HepG2 (cell line): Measurements from ENCODE around the gene SGTB. TPM values are rescaled to one million over a fixed set of nuclear protein-coding genes. Genes with fewer than 3 reads are reported as not detected.

Experiments
- DNMT1 ChIP-seq: sonication (generic); formaldehyde crosslinking; IDR thresholded peaks from 2 replicates; pipeline ENCODE4 v1.5.1; 2020; ENCODE audit warnings: mild to moderate bottlenecking, missing genetic modification reagents
- ERF ChIP-seq: IDR thresholded peaks from 2 replicates; pipeline ENCODE4 v1.6.1; 2018; ENCODE audit warnings: missing biosample characterization, missing genetic modification reagents
- FOXA1 ChIP-seq, 2 experiments: fragments of 450-650 bp in 1 of 2; sonication (generic) in 1 of 2; formaldehyde crosslinking in 1 of 2; IDR thresholded peaks; 2 replicates each; pipeline versions ENCODE4 v1.4.0 to v1.6.1; 2016 to 2020; ENCODE audit warnings: missing genetic modification reagents in 1 of 2
- FOXK1 ChIP-seq: sonication (generic); formaldehyde crosslinking; IDR thresholded peaks from 2 replicates; pipeline ENCODE4 v1.4.0; 2020; ENCODE audit warnings: low read depth, missing genetic modification reagents, borderline replicate concordance
- GATA4 ChIP-seq: sonication (generic); IDR thresholded peaks from 2 replicates; pipeline ENCODE4 v1.6.1; 2016; ENCODE audit warnings: antibody characterized with exemption, low read depth, borderline replicate concordance
- HMG20B ChIP-seq: conservative IDR thresholded peaks from 2 replicates; pipeline ENCODE4 v1.6.1; 2016; ENCODE audit warnings: missing genetic modification reagents, missing compliant biosample characterization
- HNRNPL ChIP-seq: fragments of 200-400 bp; formaldehyde crosslinking; IDR thresholded peaks from 2 replicates; pipeline ENCODE4 v1.6.1; 2017; ENCODE audit warnings: mild to moderate bottlenecking, low read depth, low read length
- JUNB ChIP-seq: sonication (generic); formaldehyde crosslinking; IDR thresholded peaks from 2 replicates; pipeline ENCODE4 v1.8.0; 2022; ENCODE audit warnings: missing genetic modification reagents, mild to moderate bottlenecking, borderline replicate concordance
- KDM2A ChIP-seq: sonication (generic); formaldehyde crosslinking; IDR thresholded peaks from 2 replicates; pipeline ENCODE4 v1.4.0; 2020; ENCODE audit warnings: low read depth, missing genetic modification reagents, borderline replicate concordance
- MAX ChIP-seq: IDR thresholded peaks from 2 replicates; pipeline ENCODE4 v1.6.1; 2012; ENCODE audit warnings: inconsistent platforms
- NPAS2 ChIP-seq: sonication (generic); formaldehyde crosslinking; IDR thresholded peaks from 2 replicates; pipeline ENCODE4 v1.8.0; 2022; ENCODE audit warnings: mild to moderate bottlenecking, missing genetic modification reagents, borderline replicate concordance
- POLR2G ChIP-seq: fragments of 200-400 bp; formaldehyde crosslinking; IDR thresholded peaks from 2 replicates; pipeline ENCODE4 v1.6.1; 2018; ENCODE audit warnings: mild to moderate bottlenecking, low read depth, low read length, moderate library complexity
- RAD21 ChIP-seq: fragments of 450-650 bp; formaldehyde crosslinking; IDR thresholded peaks from 2 replicates; pipeline ENCODE4 v1.5.0; 2020; ENCODE audit warnings: mild to moderate bottlenecking
- SCMH1 ChIP-seq: sonication (generic); formaldehyde crosslinking; IDR thresholded peaks from 2 replicates; pipeline ENCODE4 v1.9.0; 2021; ENCODE audit warnings: missing genetic modification reagents, mild to moderate bottlenecking, borderline replicate concordance
- SKI ChIP-seq: fragments of 450-650 bp; IDR thresholded peaks from one replicate; pipeline ENCODE4 v1.6.1; 2018; ENCODE audit warnings: mild to moderate bottlenecking; ENCODE audit not compliant: partially characterized antibody
- SP140L ChIP-seq: sonication (generic); formaldehyde crosslinking; IDR thresholded peaks from 2 replicates; pipeline ENCODE4 v1.4.0; 2020; ENCODE audit warnings: missing genetic modification reagents, borderline replicate concordance
- SP4 ChIP-seq: sonication (generic); formaldehyde crosslinking; IDR thresholded peaks from 2 replicates; pipeline ENCODE4 v1.8.1; 2023; ENCODE audit warnings: mild to moderate bottlenecking, missing genetic modification reagents
- SRY ChIP-seq: sonication (generic); formaldehyde crosslinking; IDR thresholded peaks from 2 replicates; pipeline ENCODE4 v1.8.0; 2022; ENCODE audit warnings: mild to moderate bottlenecking, missing genetic modification reagents
- SUZ12 ChIP-seq: fragments of 150-350 bp; IDR thresholded peaks from 2 replicates; pipeline ENCODE4 v1.6.1; 2014; ENCODE audit warnings: low read depth, low read length
- TARDBP ChIP-seq: sonication (generic); formaldehyde crosslinking; IDR thresholded peaks from 2 replicates; pipeline ENCODE4 v1.8.0; 2022; ENCODE audit warnings: mild to moderate bottlenecking, missing genetic modification reagents
- WIZ ChIP-seq: sonication (generic); formaldehyde crosslinking; IDR thresholded peaks from 2 replicates; pipeline ENCODE4 v1.5.1; 2020; ENCODE audit warnings: mild to moderate bottlenecking, missing genetic modification reagents
- YY1 ChIP-seq: IDR thresholded peaks from 2 replicates; pipeline ENCODE4 v1.6.1; 2011; ENCODE audit warnings: low read length, low read depth, moderate library complexity, mild to moderate bottlenecking; ENCODE audit not compliant: insufficient read depth, insufficient replicate concordance
- ZMYM4 ChIP-seq: sonication (generic); formaldehyde crosslinking; IDR thresholded peaks from 2 replicates; pipeline ENCODE4 v1.8.1; 2023; ENCODE audit warnings: mild to moderate bottlenecking, missing genetic modification reagents
- ZNF335 ChIP-seq: sonication (generic); formaldehyde crosslinking; IDR thresholded peaks from 2 replicates; pipeline ENCODE4 v1.4.0; 2020; ENCODE audit warnings: missing genetic modification reagents
- ZNF33B ChIP-seq: sonication (generic); formaldehyde crosslinking; IDR thresholded peaks from 2 replicates; pipeline ENCODE4 v1.5.1; 2020; ENCODE audit warnings: mild to moderate bottlenecking, missing genetic modification reagents
- ZNF354B ChIP-seq: sonication (generic); formaldehyde crosslinking; IDR thresholded peaks from 2 replicates; pipeline ENCODE4 v1.8.0; 2022; ENCODE audit warnings: mild to moderate bottlenecking, missing genetic modification reagents
- ZNF503 ChIP-seq: sonication (generic); formaldehyde crosslinking; IDR thresholded peaks from 2 replicates; pipeline ENCODE4 v1.4.0; 2020; ENCODE audit warnings: missing genetic modification reagents
- ZZZ3 ChIP-seq: sonication (generic); formaldehyde crosslinking; IDR thresholded peaks from 2 replicates; pipeline ENCODE4 v1.4.0; 2020; ENCODE audit warnings: missing genetic modification reagents, mild to moderate bottlenecking, borderline replicate concordance
- polyA plus RNA-seq, 8 experiments: library from polyadenylated mRNA; depleted of rRNA in 3 of 8; stranded (reverse) in 7 of 8; unstranded in 1 of 8; fragments of >200 nt; fragmentation: Illumina TruSeq in 4 of 8; extraction: Trizol in 4 of 8; gene quantifications; 2 replicates each; pipeline versions ENCODE4 v1.2.1 to v1.2.3, GENCODE V29; 2011 to 2016; ENCODE audit warnings: low read depth in 4 of 8, missing spikeins in 1 of 8, mixed read lengths in 1 of 8; ENCODE audit not compliant: insufficient read depth in 1 of 8
- total RNA-seq, 5 experiments: library from RNA; depleted of rRNA; stranded (reverse); fragments of >200 nt; fragmentation: Illumina TruSeq; extraction: Trizol; gene quantifications; 2 replicates each; pipeline ENCODE4 v1.2.3, GENCODE V29; 2016; ENCODE audit warnings: low read depth in 1 of 5
- TF ChIP-seq, protein P1 (sequence below): sonication (generic); formaldehyde crosslinking; IDR thresholded peaks from 2 replicates; pipeline ENCODE4 v1.4.0; 2020; ENCODE audit warnings: mild to moderate bottlenecking, missing genetic modification reagents

The SGTB gene
- total and polyA plus RNA-seq, 2 of the 13 experiments (the other 11 are each of a cell fraction or from before 2014, with no cell fraction given): 5.2 to 11.2 TPM

GRCh38 chr5:65624025-65624570, 97.8 kb downstream of the SGTB start, which contains the start of gene TRIM23 (continued):
- no peak for TF ChIP-seq ZNF503 (CRISPR knock-in tag)
- TF ChIP-seq ZMYM4: no peak; the same call in 1 of the 2 replicates
- TF ChIP-seq YY1: peak; percentile 69
- TF ChIP-seq SRY (CRISPR knock-in tag): peak; percentile 58; the same call in 1 of the 2 replicates
- TF ChIP-seq SP4 (CRISPR knock-in tag): peak; percentile 64; the same call in 1 of the 2 replicates
- TF ChIP-seq HMG20B (CRISPR knock-in tag): no peak
- TF ChIP-seq FOXK1 (CRISPR knock-in tag): peak; percentile 86
- TF ChIP-seq, protein P1, sequence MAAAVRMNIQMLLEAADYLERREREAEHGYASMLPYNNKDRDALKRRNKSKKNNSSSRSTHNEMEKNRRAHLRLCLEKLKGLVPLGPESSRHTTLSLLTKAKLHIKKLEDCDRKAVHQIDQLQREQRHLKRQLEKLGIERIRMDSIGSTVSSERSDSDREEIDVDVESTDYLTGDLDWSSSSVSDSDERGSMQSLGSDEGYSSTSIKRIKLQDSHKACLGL (CRISPR knock-in tag): peak; percentile 45; the same call in 1 of the 2 replicates
- TF ChIP-seq ERF: no peak
- no peak for TF ChIP-seq ZNF354B (CRISPR knock-in tag)
- TF ChIP-seq ZNF33B: no peak
- TF ChIP-seq JUNB (CRISPR knock-in tag): no peak
- peak; percentile 72; the same call in 1 of the 2 replicates for TF ChIP-seq KDM2A (CRISPR knock-in tag)
- TF ChIP-seq MAX: peak; percentile 74
- TF ChIP-seq TARDBP (CRISPR knock-in tag): peak; percentile 23; the same call in 1 of the 2 replicates
- no peak for TF ChIP-seq FOXA1 (IDR thresholded peaks at IDR 0.05)
- TF ChIP-seq FOXA1 (CRISPR knock-in tag; IDR thresholded peaks at IDR 0.05): peak; percentile 79
- TF ChIP-seq ZZZ3 (CRISPR knock-in tag): peak; percentile 80; the same call in 1 of the 2 replicates
- no peak for TF ChIP-seq ZNF335 (CRISPR knock-in tag)
- TF ChIP-seq HNRNPL: 0 out of 2 replicates have a peak, but pooled peaks have one; percentile 31
- no peak for TF ChIP-seq SCMH1 (CRISPR knock-in tag)
- TF ChIP-seq GATA4: no peak
- no peak for TF ChIP-seq SP140L (CRISPR knock-in tag)
- peak; percentile 17 for TF ChIP-seq SKI
- TF ChIP-seq WIZ (CRISPR knock-in tag): no peak
- peak; percentile 33; the same call in 1 of the 2 replicates for TF ChIP-seq SUZ12
- TF ChIP-seq NPAS2 (CRISPR knock-in tag): no peak
- TF ChIP-seq POLR2G: peak; percentile 89
- no peak for TF ChIP-seq DNMT1 (CRISPR knock-in tag)
- TF ChIP-seq RAD21 (CRISPR knock-in tag): no peak; the same call in 1 of the 2 replicates
